ENCODE results near the gene POSTN.

GRCh38 chr13:37565425-37565824, 33.1 kb downstream of the POSTN start:
- TF ChIP-seq, protein P1, sequence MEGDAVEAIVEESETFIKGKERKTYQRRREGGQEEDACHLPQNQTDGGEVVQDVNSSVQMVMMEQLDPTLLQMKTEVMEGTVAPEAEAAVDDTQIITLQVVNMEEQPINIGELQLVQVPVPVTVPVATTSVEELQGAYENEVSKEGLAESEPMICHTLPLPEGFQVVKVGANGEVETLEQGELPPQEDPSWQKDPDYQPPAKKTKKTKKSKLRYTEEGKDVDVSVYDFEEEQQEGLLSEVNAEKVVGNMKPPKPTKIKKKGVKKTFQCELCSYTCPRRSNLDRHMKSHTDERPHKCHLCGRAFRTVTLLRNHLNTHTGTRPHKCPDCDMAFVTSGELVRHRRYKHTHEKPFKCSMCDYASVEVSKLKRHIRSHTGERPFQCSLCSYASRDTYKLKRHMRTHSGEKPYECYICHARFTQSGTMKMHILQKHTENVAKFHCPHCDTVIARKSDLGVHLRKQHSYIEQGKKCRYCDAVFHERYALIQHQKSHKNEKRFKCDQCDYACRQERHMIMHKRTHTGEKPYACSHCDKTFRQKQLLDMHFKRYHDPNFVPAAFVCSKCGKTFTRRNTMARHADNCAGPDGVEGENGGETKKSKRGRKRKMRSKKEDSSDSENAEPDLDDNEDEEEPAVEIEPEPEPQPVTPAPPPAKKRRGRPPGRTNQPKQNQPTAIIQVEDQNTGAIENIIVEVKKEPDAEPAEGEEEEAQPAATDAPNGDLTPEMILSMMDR (IDR thresholded peaks at IDR 0.05 in 4 of 5, conservative IDR thresholded peaks at IDR 0.05 in 1 of 5) = no peak
- no peak for TF ChIP-seq POLR2A (IDR thresholded peaks at IDR 0.05)
